GM21786 (cell line): Measurements from ENCODE around the gene CMTM5.
"Not testable (repeated sequence)": the region's sequence is repeated elsewhere in the genome, so short reads cannot be mapped to it uniquely, and the experiment has no call there.

Experiments used
- ATAC-seq: cut with Tn5 transposase; IDR thresholded peaks from one replicate; pipeline ENCODE4 v1.9.1; 2021; ENCODE audit not compliant: unreplicated experiment

CMTM5 gene

DNA sequence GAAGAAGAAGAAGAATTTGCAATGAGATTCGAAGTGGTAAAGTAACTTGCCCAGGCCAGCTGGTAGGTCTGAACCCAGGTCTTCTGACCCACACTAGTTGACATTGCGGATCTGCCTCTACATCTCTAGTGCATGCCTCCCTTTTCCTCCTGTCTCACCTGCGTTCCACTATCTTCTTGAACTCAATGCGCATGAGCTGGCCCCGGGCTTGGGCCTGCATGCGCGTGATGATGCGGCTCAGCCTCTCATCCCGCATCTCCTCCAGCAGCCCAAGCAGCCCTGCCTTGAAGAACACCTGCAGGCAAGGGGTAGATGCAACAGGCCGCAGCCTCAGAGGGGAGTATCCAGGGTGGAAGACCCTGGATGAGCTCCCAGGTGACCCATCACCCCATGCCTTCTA, 19.3 kb downstream of the CMTM5 start:
- ATAC-seq: no peak

DNA sequence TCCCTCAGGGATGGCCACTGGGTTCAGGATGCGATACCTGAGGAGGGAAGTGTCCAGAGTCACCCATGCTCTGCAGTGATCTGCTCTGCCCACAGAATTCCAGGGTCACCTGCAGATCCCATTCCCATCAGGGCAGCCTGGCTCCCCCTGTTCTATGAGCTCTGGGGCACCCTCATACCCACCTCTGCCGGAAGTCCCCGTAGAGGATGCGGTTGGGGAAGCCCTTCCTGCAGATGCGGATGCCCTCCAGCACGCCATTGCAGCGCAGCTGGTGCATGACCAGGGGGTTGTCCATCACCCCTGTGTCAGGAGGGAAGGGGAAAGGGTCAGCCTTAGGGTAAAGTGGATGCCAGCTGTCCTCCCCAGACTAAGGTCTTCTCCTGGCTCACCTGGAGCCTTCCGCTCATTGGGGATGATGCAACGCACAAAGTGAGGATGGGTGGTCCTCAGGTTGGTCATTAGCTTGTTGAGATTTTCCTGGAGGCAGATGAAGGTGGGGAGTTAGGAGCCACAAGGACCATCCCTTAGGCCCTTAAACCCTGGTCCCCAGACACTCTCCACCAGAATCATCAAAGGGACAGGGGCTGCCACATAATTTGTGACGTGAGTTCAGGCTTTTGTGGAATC, 20.0 kb downstream of the CMTM5 start:
- ATAC-seq: no peak

DNA sequence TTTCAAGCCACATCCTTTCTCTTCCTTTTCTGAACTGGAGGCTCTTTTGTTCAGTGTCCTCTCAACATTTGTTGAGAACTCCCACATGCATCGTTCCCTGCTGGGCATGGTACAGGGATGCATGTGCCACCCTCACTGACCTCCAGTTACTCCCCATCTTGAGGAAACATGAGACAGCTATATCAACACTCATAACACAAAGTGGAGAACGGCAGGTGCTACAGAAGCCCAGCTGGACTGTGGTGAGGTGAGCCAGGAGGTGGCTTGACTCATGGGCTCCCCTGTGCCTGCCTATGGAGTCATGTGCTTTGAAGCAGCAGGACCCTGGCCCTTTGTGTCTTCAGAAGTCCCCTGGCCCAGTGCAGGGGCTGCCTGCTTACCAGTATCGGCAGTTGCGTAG, 21.5 kb downstream of the CMTM5 start:
- no peak for ATAC-seq

DNA sequence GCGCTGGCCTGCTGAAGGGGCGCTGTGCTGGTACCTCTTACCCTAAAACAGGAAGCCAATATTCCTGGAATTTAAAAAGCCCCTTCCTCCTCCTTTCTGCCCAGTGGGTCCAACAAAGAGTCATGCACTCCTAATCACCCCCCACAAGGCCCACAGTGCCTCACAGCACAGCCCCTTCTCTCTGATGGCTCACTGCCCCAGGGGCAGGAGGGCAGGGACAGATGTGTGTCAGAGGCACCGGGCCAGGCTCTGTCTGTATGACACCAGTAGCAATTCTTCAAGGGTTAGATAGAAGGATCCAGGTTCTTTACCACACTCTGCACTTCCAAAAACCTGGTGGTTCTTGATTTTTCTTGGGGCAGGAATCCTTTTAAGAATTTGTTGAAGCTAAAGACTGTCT, 22.3 kb downstream of the CMTM5 start:
- ATAC-seq: no peak

GRCh38 chr14:23399591-23399990, 22.7 kb downstream of the CMTM5 start:
- no peak for ATAC-seq

GRCh38 chr14:23400496-23401149, 23.8 kb downstream of the CMTM5 start:
- not testable (repeated sequence) for ATAC-seq

- ATAC-seq: no peak
These were observed 24.4 kb downstream of the CMTM5 start for GRCh38 chr14:23401291-23401690.

GRCh38 chr14:23402296-23403138, 25.7 kb downstream of the CMTM5 start:
- no peak for ATAC-seq

DNA sequence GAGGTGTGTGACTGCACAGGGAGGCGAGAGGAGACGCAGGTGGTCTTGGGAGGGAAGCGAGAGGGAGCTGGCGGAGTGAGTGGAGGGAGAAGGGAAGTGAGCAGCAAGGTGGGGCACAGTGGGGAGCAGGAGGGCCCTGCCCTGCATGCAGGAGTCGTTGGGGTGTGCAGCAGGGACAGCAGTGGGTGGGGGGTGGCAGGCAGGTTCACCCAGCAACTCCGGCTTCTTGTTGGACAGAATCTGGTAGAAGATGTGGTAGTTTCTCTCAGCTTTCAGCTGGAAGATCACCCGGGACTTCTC, 26.2 kb downstream of the CMTM5 start:
- no peak for ATAC-seq

GRCh38 chr14:23403908-23404307, 27.1 kb downstream of the CMTM5 start:
- ATAC-seq: no peak

DNA sequence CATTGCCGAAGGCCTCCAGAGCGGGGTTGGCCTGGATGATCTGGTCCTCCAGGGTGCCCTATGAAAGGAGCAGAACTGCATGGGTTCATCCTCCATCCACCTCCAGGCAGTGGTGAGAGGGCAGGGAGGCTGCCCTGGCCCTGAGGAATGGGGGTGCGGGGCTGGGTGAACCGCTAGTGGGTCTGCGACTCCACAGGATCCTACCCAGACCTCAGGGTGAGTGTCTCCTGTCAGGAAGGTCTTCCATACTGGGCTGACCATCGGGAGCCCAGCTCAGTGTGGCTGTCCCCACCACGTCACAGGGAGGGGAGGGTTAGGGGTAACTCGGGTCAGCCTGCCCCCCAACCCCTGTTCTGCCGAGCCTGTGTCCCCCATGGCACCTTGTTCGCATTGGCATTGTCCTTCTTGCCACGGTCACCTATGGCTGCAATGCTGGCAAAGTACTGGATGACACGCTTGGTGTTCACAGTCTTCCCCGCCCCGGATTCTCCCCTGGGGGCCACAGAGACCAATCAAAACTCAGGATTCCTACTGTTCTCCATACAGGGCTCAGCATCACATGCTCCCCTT, 27.6 kb downstream of the CMTM5 start:
- no peak for ATAC-seq

- ATAC-seq: no peak
These were observed 28.2 kb downstream of the CMTM5 start for GRCh38 chr14:23405096-23405495.

- ATAC-seq: no peak
These were observed 28.7 kb downstream of the CMTM5 start for GRCh38 chr14:23405516-23406025.

- peak; percentile 62 for ATAC-seq
These were observed 29.4 kb downstream of the CMTM5 start for GRCh38 chr14:23406244-23406643.

- no peak for ATAC-seq
These were observed 30.0 kb downstream of the CMTM5 start for GRCh38 chr14:23406725-23407355.

- ATAC-seq: no peak
These were observed 30.9 kb downstream of the CMTM5 start, which contains the start of gene MYH6 for GRCh38 chr14:23407516-23408306. Gene MYH6 (minus strand): TSS chr14:23408273. CDS start chr14:23407223, 1,050 bp downstream.

DNA sequence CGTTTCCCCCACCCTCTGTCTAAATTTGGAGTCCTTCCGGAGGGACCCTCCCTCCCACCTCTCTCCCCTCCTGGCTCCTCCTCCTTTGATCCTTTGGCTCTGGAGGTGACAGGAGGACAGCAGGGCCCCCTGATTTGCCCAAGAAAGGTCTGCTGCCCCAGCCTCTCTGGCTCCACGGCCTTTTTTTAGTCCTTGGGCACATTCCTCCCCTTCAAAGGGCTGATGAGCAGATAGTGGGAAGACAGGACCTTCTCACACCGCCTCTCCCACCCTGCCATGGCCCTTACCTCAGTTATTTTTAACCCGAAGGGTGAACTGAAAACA, 31.4 kb downstream of the CMTM5 start:
- ATAC-seq: no peak

GRCh38 chr14:23409475-23409874, 32.6 kb downstream of the CMTM5 start:
- no peak for ATAC-seq

- no peak for ATAC-seq
These were observed 33.3 kb downstream of the CMTM5 start for GRCh38 chr14:23409966-23410635.
